Breast epithelium (tissue), 3 donors: ENCODE results near the gene HSPB7.

Experiments
- POLR2A ChIP-seq: fragments of 450-650 bp; IDR thresholded peaks from one replicate; pipeline ENCODE4 v1.6.1; 2016; ENCODE audit warnings: antibody characterized with exemption, mild to moderate bottlenecking, moderate library complexity
- TF ChIP-seq, protein P1 (sequence below), 3 donors: fragments of 450-650 bp; IDR thresholded peaks; one replicate each; pipeline ENCODE4 v1.5.1; 2016 to 2017; ENCODE audit warnings: antibody characterized with exemption in 3 of 3, mild to moderate bottlenecking in 3 of 3, moderate library complexity in 3 of 3

DNA sequence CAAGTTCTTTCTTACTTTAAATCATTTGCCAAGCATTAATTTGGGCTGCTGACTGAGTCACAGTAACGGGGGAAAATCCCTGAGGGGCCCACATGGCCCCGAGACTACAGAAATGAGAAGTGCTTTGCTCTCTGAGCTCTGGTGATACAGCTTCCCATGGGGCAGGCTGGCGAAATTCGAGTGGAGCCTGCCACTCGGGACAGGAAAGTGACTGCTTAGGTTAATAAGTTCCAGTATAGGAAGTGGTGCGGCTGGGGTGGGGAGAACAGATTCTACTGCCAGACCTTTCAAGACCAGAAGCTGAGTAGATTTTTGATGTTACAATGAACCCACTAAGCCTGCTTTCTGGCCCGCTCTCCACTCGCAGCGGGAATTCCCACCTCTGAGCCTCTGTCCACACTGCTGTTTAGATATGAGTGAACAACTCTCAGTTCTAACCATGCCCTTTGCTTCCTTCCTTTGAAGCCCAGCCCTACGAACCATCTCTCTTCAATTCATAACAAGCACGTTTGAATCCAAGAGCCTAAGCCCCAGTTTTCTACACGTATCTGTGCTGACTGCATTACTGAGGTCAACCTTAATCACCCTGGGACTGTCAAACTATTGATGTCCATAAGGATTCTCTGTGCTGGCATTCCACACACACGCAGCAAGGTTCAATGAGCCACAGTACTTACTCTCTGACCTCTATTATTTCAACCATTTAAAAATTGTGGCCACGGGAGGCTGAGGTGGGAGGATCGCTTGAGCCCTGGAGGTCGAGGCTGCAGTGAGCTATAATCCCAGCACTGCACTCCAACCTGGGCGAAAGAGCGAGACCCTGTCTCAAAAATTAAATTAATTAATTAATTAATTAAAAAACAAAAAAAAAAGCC lies 51.5 kb downstream of the HSPB7 start:
- TF ChIP-seq, protein P1, sequence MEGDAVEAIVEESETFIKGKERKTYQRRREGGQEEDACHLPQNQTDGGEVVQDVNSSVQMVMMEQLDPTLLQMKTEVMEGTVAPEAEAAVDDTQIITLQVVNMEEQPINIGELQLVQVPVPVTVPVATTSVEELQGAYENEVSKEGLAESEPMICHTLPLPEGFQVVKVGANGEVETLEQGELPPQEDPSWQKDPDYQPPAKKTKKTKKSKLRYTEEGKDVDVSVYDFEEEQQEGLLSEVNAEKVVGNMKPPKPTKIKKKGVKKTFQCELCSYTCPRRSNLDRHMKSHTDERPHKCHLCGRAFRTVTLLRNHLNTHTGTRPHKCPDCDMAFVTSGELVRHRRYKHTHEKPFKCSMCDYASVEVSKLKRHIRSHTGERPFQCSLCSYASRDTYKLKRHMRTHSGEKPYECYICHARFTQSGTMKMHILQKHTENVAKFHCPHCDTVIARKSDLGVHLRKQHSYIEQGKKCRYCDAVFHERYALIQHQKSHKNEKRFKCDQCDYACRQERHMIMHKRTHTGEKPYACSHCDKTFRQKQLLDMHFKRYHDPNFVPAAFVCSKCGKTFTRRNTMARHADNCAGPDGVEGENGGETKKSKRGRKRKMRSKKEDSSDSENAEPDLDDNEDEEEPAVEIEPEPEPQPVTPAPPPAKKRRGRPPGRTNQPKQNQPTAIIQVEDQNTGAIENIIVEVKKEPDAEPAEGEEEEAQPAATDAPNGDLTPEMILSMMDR (IDR thresholded peaks at IDR 0.05), result no peak
- no peak for TF ChIP-seq POLR2A
